KMS-11 (cell line): Measurements from ENCODE around the gene RPTOR.
A peak's percentile ranks its signal among the peaks of the same experiment; 100 is the strongest.

Experiments
- H2AFZ ChIP-seq: fragments of 200-600 bp; sonication (generic); 2 replicates; pipeline ENCODE4 v1.6.1; 2016; ENCODE audit warnings: antibody characterized with exemption, mixed run types, low read depth
- H3K27ac ChIP-seq: fragments of 200-600 bp; sonication (generic); 2 replicates; pipeline ENCODE4 v1.6.1; 2016; ENCODE audit warnings: mild to moderate bottlenecking, mixed run types
- H3K27me3 ChIP-seq: fragments of 200-600 bp; sonication (generic); 2 replicates; pipeline ENCODE4 v1.6.1; 2017; ENCODE audit warnings: mild to moderate bottlenecking, low read depth, mixed run types, moderate library complexity; ENCODE audit not compliant: insufficient read depth
- H3K36me3 ChIP-seq: fragments of 200-600 bp; sonication (generic); 2 replicates; pipeline ENCODE4 v1.6.1; 2017; ENCODE audit warnings: mild to moderate bottlenecking, mixed run types; ENCODE audit not compliant: insufficient read depth
- H3K4me1 ChIP-seq: fragments of 200-600 bp; sonication (generic); 2 replicates; pipeline ENCODE4 v1.6.1; 2016; ENCODE audit warnings: mild to moderate bottlenecking, low read depth, mixed run types; ENCODE audit not compliant: poor library complexity, severe bottlenecking
- H3K4me2 ChIP-seq: fragments of 200-600 bp; sonication (generic); 2 replicates; pipeline ENCODE4 v1.7.0; 2016; ENCODE audit warnings: mild to moderate bottlenecking, mixed run types
- H3K4me3 ChIP-seq: fragments of 200-600 bp; sonication (generic); IDR thresholded peaks from 2 replicates; pipeline ENCODE4 v1.6.1; 2017; ENCODE audit warnings: low read depth, low read length, mixed read lengths; ENCODE audit not compliant: insufficient read depth
- H3K79me2 ChIP-seq: fragments of 200-600 bp; sonication (generic); 2 replicates; pipeline ENCODE4 v1.6.1; 2016; ENCODE audit warnings: low read depth, mixed run types; ENCODE audit not compliant: insufficient read depth
- H3K9ac ChIP-seq: fragments of 200-600 bp; sonication (generic); 2 replicates; pipeline ENCODE4 v1.6.1; 2016; ENCODE audit warnings: mild to moderate bottlenecking, mixed run types
- H4K20me1 ChIP-seq: fragments of 200-600 bp; sonication (generic); 2 replicates; pipeline ENCODE4 v1.6.1; 2016; ENCODE audit warnings: mild to moderate bottlenecking, mixed run types; ENCODE audit not compliant: insufficient read depth
- TF ChIP-seq, protein P1 (sequence below): fragments of 200-600 bp; sonication (generic); conservative IDR thresholded peaks from 2 replicates; pipeline ENCODE4 v1.6.1; 2017; ENCODE audit warnings: low read depth, mild to moderate bottlenecking, antibody characterized with exemption, low read length, moderate library complexity, mixed read lengths

RPTOR gene, protein sequence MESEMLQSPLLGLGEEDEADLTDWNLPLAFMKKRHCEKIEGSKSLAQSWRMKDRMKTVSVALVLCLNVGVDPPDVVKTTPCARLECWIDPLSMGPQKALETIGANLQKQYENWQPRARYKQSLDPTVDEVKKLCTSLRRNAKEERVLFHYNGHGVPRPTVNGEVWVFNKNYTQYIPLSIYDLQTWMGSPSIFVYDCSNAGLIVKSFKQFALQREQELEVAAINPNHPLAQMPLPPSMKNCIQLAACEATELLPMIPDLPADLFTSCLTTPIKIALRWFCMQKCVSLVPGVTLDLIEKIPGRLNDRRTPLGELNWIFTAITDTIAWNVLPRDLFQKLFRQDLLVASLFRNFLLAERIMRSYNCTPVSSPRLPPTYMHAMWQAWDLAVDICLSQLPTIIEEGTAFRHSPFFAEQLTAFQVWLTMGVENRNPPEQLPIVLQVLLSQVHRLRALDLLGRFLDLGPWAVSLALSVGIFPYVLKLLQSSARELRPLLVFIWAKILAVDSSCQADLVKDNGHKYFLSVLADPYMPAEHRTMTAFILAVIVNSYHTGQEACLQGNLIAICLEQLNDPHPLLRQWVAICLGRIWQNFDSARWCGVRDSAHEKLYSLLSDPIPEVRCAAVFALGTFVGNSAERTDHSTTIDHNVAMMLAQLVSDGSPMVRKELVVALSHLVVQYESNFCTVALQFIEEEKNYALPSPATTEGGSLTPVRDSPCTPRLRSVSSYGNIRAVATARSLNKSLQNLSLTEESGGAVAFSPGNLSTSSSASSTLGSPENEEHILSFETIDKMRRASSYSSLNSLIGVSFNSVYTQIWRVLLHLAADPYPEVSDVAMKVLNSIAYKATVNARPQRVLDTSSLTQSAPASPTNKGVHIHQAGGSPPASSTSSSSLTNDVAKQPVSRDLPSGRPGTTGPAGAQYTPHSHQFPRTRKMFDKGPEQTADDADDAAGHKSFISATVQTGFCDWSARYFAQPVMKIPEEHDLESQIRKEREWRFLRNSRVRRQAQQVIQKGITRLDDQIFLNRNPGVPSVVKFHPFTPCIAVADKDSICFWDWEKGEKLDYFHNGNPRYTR (N-terminal part only)

DNA sequence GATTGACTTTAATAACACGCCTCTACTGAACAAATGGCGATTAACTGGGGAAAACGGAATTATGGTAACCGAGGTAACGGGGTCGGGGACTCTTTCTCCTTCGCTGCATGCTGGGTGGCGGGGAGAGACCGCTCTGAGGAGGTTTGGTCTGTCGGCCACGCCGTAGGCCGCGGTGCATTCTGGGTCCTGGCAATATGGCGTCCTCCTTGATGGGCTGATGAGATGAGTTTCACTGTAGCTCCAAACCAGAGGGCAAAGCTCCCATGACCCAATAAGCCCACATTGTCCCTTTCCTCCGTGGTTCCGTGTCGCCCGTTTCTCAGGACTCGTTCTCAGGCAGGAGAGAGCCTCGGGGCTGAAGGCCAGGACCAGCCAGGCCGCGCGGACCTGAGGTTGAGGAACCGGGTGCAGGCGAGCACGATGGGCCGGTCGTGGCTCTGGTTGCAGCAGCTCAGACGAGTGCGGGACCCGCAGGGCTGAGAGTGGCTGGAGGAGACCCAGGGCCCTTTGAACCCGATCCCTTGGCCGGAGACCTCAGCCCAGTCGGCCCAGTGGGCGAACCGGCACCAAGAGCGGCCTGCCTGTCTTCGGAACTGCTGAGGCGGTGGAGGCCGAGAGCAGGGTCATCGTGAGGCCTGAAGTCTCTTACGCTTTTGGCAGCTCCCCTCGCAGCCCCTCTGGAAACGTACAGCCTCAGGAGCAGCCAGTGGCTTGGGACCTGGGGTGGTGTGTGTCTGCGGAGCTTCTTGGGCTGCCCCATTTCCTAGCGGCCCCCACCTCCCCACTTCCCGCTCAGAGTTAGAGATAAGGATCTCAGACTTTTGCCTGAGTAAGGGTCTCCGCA is at the start of gene RPTOR:
Gene RPTOR, plus strand, starts transcription at position 184 of the 844 bp plus-strand sequence. CDS start 792 bp downstream, outside the sequence.
- Histone ChIP-seq H3K27me3 (peaks cover 29% of the 10 kb centered on the region), H3K9ac (peak within 1 kb of the TSS; percentile 94), H4K20me1 (no peaks in the 10 kb centered on the region), H3K4me3 (peak within 1 kb of the TSS; percentile 39), H3K4me1 (peaks cover 17% of the 10 kb centered on the region), H2AFZ (peak within 1 kb of the TSS; percentile 95), H3K79me2 (peaks cover 32% of the 10 kb centered on the region), H3K4me2 (peak within 1 kb of the TSS; percentile 56), H3K36me3 (0 out of 2 replicates have a peak, but pooled peaks cover 3% of the 10 kb centered on the region), H3K27ac (peak within 1 kb of the TSS; percentile 75)
- TF ChIP-seq, protein P1, sequence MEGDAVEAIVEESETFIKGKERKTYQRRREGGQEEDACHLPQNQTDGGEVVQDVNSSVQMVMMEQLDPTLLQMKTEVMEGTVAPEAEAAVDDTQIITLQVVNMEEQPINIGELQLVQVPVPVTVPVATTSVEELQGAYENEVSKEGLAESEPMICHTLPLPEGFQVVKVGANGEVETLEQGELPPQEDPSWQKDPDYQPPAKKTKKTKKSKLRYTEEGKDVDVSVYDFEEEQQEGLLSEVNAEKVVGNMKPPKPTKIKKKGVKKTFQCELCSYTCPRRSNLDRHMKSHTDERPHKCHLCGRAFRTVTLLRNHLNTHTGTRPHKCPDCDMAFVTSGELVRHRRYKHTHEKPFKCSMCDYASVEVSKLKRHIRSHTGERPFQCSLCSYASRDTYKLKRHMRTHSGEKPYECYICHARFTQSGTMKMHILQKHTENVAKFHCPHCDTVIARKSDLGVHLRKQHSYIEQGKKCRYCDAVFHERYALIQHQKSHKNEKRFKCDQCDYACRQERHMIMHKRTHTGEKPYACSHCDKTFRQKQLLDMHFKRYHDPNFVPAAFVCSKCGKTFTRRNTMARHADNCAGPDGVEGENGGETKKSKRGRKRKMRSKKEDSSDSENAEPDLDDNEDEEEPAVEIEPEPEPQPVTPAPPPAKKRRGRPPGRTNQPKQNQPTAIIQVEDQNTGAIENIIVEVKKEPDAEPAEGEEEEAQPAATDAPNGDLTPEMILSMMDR = no peak

DNA sequence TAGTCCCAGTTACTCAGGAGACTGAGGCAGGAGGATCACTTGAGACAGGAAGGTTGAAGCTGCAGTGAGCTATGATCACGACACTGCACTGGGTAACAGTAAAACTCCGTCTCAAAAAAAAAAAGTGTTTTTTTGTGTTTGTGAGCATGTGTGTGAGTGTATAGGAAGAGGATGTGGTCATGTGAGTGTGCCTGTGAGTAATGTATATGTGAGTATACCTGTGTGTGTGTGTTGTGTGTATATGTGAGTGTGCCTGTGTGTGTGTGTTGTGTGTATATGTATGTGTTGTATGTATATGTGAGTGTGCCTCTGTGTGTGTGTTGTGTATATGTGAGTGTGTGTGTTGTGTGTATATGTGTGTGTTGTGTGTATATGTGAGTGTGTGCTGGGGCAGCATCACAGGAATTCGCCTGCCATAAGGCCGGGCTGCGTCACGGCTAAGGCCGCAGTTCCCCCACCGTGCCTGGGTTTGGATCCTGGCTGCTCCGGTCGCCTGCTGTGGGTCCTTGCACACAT is 46.9 kb upstream of the RPTOR start:
- Histone ChIP-seq H3K4me3 (no peak overlapping the region), H3K79me2 (no peaks in the 10 kb centered on the region), H3K27me3 (peaks cover 97% of the 10 kb centered on the region), H3K4me1 (no peaks in the 10 kb centered on the region), H4K20me1 (no peaks in the 10 kb centered on the region), H3K36me3 (no peaks in the 10 kb centered on the region), H3K27ac (no peak overlapping the region), H3K9ac (no peak overlapping the region), H3K4me2 (no peak overlapping the region), H2AFZ (no peak overlapping the region)
- TF ChIP-seq, protein P1 = no peak

GRCh38 chr17:80498242-80498919 is 46.3 kb upstream of the RPTOR start:
- H3K27ac ChIP-seq = no peak overlapping the region
- TF ChIP-seq, protein P1 = no peak

More at GRCh38 chr17:80498242-80498919, 46.3 kb upstream of the RPTOR start:
- Histone ChIP-seq H4K20me1 (no peaks in the 10 kb centered on the region), H3K4me3 (no peak overlapping the region), H3K27me3 (peaks cover 94% of the 10 kb centered on the region), H3K4me1 (no peaks in the 10 kb centered on the region), H2AFZ (no peak overlapping the region), H3K9ac (no peak overlapping the region), H3K36me3 (no peaks in the 10 kb centered on the region), H3K4me2 (no peak overlapping the region), H3K79me2 (no peaks in the 10 kb centered on the region)
